ENCODE data around the gene MRPL41.
"Not testable (repeated sequence)": the region's sequence is repeated elsewhere in the genome, so short reads cannot be mapped to it uniquely, and the experiment has no call there.

MRPL41 gene

DNA sequence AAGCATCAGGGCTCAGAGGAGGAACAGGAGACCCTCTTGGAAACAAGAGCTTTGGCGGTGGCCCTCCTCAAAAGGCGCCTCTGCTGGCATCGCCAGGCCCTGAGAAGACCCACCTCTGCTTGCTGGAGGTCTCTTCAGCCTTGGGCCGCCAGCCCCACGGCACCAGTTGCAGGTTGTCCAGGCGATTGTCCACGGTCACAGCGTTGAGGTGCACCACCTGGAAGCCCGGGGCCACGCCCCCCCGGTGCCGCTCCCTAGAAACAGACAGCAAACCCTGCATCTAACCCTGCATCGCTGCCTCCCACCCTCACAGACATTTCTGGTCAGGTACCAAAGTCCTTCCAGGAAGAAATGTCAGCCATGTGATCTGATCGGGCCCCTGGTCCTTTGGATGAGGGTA, 35.2 kb downstream of the MRPL41 start:
- no peak for DNase-seq

DNA sequence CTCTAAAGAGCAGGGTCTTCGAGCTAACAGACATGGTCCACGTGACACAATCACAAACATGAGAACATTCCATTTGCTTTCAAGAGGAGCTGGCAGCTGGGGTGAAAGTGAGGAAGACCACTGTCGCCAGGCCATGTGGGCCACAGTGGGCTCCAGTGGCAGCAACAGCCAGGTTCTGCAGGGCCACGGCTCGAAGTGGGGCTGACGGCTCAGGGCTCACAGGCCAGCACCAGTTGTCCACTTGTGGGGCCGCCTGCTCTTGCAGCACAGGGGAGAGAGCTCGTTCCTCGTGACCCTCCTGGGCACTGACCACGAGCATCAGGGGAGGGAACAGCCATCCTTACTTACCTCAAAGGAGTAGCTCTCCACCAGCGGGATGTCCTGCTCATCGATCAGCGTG, 36.6 kb downstream of the MRPL41 start:
- no peak for DNase-seq

DNA sequence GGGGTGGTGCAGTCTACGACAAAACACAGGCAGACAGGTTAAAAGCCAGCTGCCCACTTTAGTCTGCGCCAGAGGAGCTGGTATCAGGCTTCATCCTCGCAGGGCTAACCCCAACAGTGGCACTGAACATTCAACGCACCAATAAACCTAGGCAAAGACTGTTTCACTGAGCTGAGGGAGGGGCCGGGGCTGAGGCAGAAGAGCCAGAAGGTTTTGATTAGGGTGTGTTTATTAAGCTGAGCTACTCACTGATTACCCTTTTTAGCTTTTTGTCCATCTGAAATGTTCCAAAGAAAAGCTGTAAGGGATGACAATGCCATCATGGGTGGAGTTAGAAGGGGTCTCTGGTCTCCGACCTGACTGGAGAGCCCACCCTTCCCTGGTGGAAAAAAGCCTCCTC, 37.2 kb downstream of the MRPL41 start:
- DNase-seq = no peak

DNA sequence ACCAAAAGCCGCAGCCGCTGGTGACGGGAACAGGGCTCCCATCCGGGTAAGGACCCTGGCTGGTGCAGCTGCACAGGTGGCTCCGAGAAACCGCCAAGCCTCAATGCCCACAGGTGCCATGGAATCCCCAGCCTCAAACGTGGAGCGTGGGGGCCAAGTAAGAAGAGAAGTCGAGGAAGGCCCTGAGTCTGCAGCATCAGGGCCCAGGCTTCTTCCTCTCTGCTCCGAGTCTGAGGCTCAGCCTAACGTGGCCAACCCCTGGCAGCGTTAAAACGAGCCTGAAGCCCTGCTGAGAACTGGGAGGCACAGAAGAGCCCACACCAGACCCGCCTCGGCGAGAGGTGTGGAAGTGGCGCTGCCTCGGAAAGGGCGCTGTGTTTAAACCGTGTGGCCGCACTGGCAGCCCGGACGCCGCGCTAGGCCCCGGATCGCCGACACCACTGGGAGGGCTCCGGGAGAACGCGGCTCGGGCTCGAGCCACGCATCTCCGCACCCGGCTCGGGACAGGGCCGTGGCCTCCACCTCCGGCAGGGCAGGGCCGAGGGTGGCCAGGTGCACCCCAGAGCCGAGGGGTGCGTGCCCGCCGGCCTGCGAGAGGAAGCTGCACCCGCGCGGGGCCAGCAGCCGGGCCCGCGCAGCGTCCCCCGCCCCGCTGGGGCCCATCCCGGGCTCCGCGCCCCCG, 37.9 kb downstream of the MRPL41 start:
- DNase-seq = peak; percentile 54

GRCh38 chr9:137590123-137590468, 38.4 kb downstream of the MRPL41 start:
- no peak for DNase-seq

DNA sequence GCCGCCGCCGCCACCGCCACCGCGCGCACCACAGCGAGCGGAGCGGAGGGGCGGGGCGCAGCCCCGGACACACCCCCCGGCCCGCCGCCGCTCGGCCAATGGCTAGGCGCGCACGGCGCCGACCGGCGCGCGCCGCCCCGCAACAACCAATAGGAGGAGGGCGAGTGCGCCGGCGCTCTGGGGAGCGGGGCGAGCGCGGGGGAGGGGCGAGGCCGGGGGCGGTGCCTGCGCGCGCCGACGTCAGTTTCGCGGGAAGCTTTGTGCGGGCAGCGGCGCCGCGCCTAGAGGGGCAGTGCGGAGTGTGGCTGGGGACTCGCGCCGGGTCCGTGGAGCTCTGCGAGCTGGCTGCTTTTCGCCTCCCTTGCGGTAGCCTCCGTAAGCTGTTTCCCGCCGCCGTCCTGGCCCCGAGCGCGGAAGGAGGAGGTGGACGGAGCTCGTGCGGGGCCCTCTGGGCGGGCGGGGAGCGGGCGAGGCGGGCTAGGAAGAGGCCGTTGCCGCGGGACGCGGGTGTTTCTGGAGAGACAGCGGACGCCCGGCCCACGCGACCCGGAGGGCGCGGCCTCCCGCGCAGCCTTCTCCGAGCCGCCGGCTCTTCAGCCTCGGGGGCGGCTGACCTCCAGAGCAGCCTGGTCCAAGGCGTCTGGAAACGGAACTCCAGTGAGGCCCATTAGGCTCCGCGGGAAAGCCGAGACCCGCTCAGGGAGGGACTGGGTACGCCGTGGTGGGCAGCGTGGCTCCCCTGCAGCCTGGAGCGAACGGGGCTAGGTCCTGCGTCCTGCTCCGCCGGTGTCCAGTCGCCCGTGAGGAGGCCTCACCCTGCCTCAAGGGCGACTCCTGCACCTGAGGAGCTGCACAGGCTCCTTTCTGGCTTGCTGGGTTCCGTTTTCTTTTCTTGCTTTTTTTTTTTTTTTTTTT, 39.0 kb downstream of the MRPL41 start, which contains the start of gene ZMYND19:
Gene ZMYND19, minus strand, starts transcription at position 44 of the 915 bp plus-strand sequence. CDS start 249 bp downstream, outside the sequence.
- peak; percentile 96 for DNase-seq

- no peak for DNase-seq
Measured at GRCh38 chr9:137592767-137593166, 41.1 kb downstream of the MRPL41 start.

DNA sequence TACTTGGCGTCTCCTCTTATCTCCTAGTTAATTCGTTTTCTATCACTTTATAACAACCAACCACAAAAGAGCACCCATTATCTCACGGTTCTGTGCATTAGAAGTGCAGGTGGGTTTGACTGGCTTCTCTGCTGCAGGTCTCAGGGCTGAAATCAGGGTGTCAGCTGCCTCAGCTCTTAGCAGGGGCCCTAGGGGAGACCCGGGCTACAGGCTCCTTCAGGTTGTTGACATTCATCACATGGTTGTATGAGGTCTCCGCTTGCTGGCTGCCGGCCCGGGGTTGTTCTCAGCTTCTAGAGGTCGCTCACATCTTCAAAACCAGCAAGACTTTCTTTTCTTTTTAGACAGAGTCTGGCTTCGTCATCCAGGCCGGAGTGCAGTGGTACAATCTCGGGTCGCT, 41.5 kb downstream of the MRPL41 start:
- DNase-seq = no peak

DNA sequence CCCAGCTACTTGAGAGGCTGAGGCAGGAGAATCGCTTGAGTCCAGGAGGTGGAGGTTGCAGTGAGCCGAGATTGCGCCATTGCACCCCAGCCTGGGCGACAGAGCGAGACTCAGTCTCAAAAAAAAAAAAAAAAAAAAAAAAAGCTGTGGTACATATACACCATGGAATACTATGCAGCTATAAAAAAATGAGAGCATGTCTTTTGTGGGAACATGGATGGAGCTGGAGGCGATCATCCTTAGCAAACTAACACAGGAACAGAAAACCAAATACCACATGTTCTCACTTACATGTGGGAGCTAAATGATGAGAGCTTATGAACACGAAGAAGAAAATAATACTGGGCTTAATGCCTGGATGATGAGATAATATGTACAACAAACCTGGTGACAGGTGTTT, 44.9 kb downstream of the MRPL41 start:
- not testable (repeated sequence) for DNase-seq

- DNase-seq = peak; percentile 39
Measured at GRCh38 chr9:137598943-137599342, 47.3 kb downstream of the MRPL41 start.
